Gastrocnemius medialis (tissue), 4 donors: Measurements from ENCODE around the gene SLC9A4.
"Not testable (repeated sequence)": the region's sequence is repeated elsewhere in the genome, so short reads cannot be mapped to it uniquely, and the experiment has no call there.

ENCODE experiments used
- CTCF ChIP-seq, 5 experiments: fragments of 450-650 bp in 3 of 5; fragments of 200-600 bp in 2 of 5; sonication (generic) in 2 of 5; IDR thresholded peaks in 4 of 5; conservative IDR thresholded peaks in 1 of 5; 1 replicate in 4 of 5; 2 replicates in 1 of 5; pipeline ENCODE4 v1.5.1; 2016 to 2019; ENCODE audit warnings: antibody characterized with exemption in 5 of 5, mild to moderate bottlenecking in 3 of 5, moderate library complexity in 3 of 5
- POLR2A ChIP-seq, 2 donors: fragments of 450-650 bp; IDR thresholded peaks; one replicate each; pipeline ENCODE4 v1.6.1; 2017; ENCODE audit warnings: antibody characterized with exemption in 2 of 2, mild to moderate bottlenecking in 2 of 2, moderate library complexity in 2 of 2

GRCh38 chr2:102562542-102562941 lies 89.5 kb downstream of the SLC9A4 start:
- not testable (repeated sequence) for TF ChIP-seq CTCF (IDR thresholded peaks at IDR 0.05 in 4 of 5, conservative IDR thresholded peaks at IDR 0.05 in 1 of 5); POLR2A (IDR thresholded peaks at IDR 0.05)
